Measurements from ENCODE around the gene SLC9A9. TPM values are rescaled to one million over a fixed set of nuclear protein-coding genes. Genes with fewer than 3 reads are reported as not detected.

The SLC9A9 gene
- total and polyA plus RNA-seq, 2 donors from 2014 or later = 3.7 to 16.5 TPM

DNA sequence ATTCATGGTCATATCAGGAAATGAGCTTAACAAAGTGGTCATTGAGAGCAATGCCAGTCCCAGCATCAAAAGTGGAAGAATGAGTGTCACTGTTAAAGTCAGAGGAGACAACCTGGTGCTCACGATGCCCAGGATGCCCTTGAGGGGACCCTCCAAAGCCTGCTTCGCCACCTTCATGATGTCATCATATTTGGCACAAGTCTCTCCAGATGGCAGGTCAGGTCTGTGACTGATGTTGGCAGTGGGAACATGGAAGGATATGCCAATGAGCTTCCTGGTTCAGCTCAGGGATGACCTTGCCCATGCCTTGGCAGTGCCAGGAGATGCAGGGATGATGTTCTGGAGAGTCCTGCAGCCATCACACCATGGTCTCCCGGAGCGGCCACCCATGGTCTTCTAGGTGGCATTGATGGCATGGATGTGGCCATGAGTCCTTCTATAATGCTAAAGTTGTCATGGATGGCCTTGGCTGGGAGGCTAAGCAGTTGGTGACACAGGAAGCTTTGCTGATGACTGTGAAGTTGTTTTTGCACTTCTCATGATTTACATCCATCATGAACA, 344.9 kb downstream of the SLC9A9 start:
- Histone ChIP-seq H3K4me1 (ENCODE audit: control insufficient read depth in 2 of 3, insufficient read depth in 2 of 3, low read depth in 1 of 3, low read length in 3 of 3) (no peaks in the 10 kb centered on the region), H3K9me3 (ENCODE audit: control insufficient read depth in 2 of 3, insufficient read depth in 1 of 3, low read length in 3 of 3) (no peaks in the 10 kb centered on the region), H3K4me3 (ENCODE audit: low read length in 3 of 3) (no peak overlapping the region), H3K9ac (ENCODE audit: low read length in 3 of 3) (no peak overlapping the region), H3K27me3 (ENCODE audit: control insufficient read depth, insufficient read depth, low read length) (no peaks in the 10 kb centered on the region), H3K36me3 (ENCODE audit: control insufficient read depth in 2 of 3, insufficient read depth in 3 of 3, low read length in 3 of 3) (no peaks in the 10 kb centered on the region), H3K27ac (ENCODE audit: low read depth in 2 of 2, low read length in 2 of 2) (no peak overlapping the region)
- intact Hi-C loops (cut with DNase I) = no loop called here
- DNase-seq (peak in 1 of 5 donors; percentile 56), FAIRE-seq (no peak)
- TF ChIP-seq CTCF (IDR thresholded peaks at IDR 0.05; ENCODE audit: borderline replicate concordance, extremely low read depth, insufficient read depth) = no peak

- DNase-seq (peak in 1 of 5 donors; percentile 55), FAIRE-seq (no peak)
- no peak for TF ChIP-seq CTCF (IDR thresholded peaks at IDR 0.05; ENCODE audit: borderline replicate concordance, extremely low read depth, insufficient read depth)
Measured at GRCh38 chr3:143502081-143502480, 346.2 kb downstream of the SLC9A9 start.

DNA sequence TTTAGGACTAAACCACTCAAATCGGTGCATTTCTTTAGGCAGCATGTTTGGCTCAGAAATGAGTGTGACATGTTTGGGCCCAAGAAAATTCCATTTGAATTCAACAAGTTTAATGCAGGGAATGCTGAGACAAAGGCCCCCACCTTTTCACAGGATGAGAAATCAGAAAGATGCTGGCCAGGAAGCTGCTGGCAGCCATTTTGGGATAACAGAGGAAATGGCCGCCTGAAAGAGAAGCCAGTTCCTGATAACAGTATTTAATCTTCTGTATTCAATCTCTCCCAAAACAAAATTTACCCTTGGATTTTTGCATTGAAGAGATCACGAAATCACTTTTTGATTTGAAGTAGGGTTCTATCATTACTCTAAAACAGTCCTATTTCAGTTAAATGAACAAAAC, 350.9 kb downstream of the SLC9A9 start:
- FAIRE-seq (no peak), DNase-seq (no peak)
- no peaks in the 10 kb centered on the region for H3K4me1 ChIP-seq (ENCODE audit: control insufficient read depth in 2 of 3, insufficient read depth in 2 of 3, low read depth in 1 of 3, low read length in 3 of 3)
- no peaks in the 10 kb centered on the region for H3K9me3 ChIP-seq (ENCODE audit: control insufficient read depth in 2 of 3, insufficient read depth in 1 of 3, low read length in 3 of 3)
- no peaks in the 10 kb centered on the region for H3K36me3 ChIP-seq (ENCODE audit: control insufficient read depth in 2 of 3, insufficient read depth in 3 of 3, low read length in 3 of 3)
- no peak overlapping the region for H3K27ac ChIP-seq (ENCODE audit: low read depth in 2 of 2, low read length in 2 of 2)
- no peaks in the 10 kb centered on the region for H3K27me3 ChIP-seq (ENCODE audit: control insufficient read depth, insufficient read depth, low read length)
- no peak overlapping the region for H3K4me3 ChIP-seq (ENCODE audit: low read length in 3 of 3)
- no peak overlapping the region for H3K9ac ChIP-seq (ENCODE audit: low read length in 3 of 3)
- intact Hi-C loops (cut with DNase I) = no loop called here
- TF ChIP-seq CTCF (IDR thresholded peaks at IDR 0.05; ENCODE audit: borderline replicate concordance, extremely low read depth, insufficient read depth) = no peak

More at GRCh38 chr3:143502081-143502480, 346.2 kb downstream of the SLC9A9 start:
- H3K27ac ChIP-seq (ENCODE audit: low read depth in 2 of 2, low read length in 2 of 2) = no peak overlapping the region
- no peak overlapping the region for H3K4me3 ChIP-seq (ENCODE audit: low read length in 3 of 3)
- no peak overlapping the region for H3K9ac ChIP-seq (ENCODE audit: low read length in 3 of 3)
- no peaks in the 10 kb centered on the region for H3K9me3 ChIP-seq (ENCODE audit: control insufficient read depth in 2 of 3, insufficient read depth in 1 of 3, low read length in 3 of 3)
- no peaks in the 10 kb centered on the region for H3K36me3 ChIP-seq (ENCODE audit: control insufficient read depth in 2 of 3, insufficient read depth in 3 of 3, low read length in 3 of 3)
- intact Hi-C loops (cut with DNase I) = no loop called here
- no peaks in the 10 kb centered on the region for H3K4me1 ChIP-seq (ENCODE audit: control insufficient read depth in 2 of 3, insufficient read depth in 2 of 3, low read depth in 1 of 3, low read length in 3 of 3)
- H3K27me3 ChIP-seq (ENCODE audit: control insufficient read depth, insufficient read depth, low read length) = no peaks in the 10 kb centered on the region

GRCh38 chr3:143496191-143496590, 352.1 kb downstream of the SLC9A9 start:
- peak in 2 of 5 donors; percentile 50 to 53 for DNase-seq
- H3K4me3 ChIP-seq (ENCODE audit: low read length in 3 of 3) = no peak overlapping the region
- no peaks in the 10 kb centered on the region for H3K36me3 ChIP-seq (ENCODE audit: control insufficient read depth in 2 of 3, insufficient read depth in 3 of 3, low read length in 3 of 3)
- H3K9me3 ChIP-seq (ENCODE audit: control insufficient read depth in 2 of 3, insufficient read depth in 1 of 3, low read length in 3 of 3) = no peaks in the 10 kb centered on the region
- FAIRE-seq = no peak
- intact Hi-C loops (cut with DNase I) = no loop called here
- H3K4me1 ChIP-seq (ENCODE audit: control insufficient read depth in 2 of 3, insufficient read depth in 2 of 3, low read depth in 1 of 3, low read length in 3 of 3) = no peaks in the 10 kb centered on the region
- no peak overlapping the region for H3K9ac ChIP-seq (ENCODE audit: low read length in 3 of 3)
- H3K27me3 ChIP-seq (ENCODE audit: control insufficient read depth, insufficient read depth, low read length) = no peaks in the 10 kb centered on the region
- TF ChIP-seq CTCF (IDR thresholded peaks at IDR 0.05; ENCODE audit: borderline replicate concordance, extremely low read depth, insufficient read depth) = no peak
- no peak overlapping the region for H3K27ac ChIP-seq (ENCODE audit: low read depth in 2 of 2, low read length in 2 of 2)
